Right atrium auricular region (tissue), 2 donors: ENCODE data around the gene PDRG1. TPM values are rescaled to one million over a fixed set of nuclear protein-coding genes. Genes with fewer than 3 reads are reported as not detected.
"Not testable (repeated sequence)": the region's sequence is repeated elsewhere in the genome, so short reads cannot be mapped to it uniquely, and the experiment has no call there.

ENCODE experiments used
- DNase-seq: peaks from one replicate; pipeline ENCODE4 v3.0.0-alpha.2; 2019; ENCODE audit warnings: low spot score
- H3K27ac ChIP-seq, 2 donors: fragments of 200-600 bp; sonication (generic); 1 replicate in 1 of 2; 2 replicates in 1 of 2; pipeline ENCODE4 v1.5.1; 2016 to 2019
- H3K27me3 ChIP-seq, 2 donors: fragments of 200-600 bp; sonication (generic); one replicate each; pipeline versions ENCODE4 v1.5.1 to v1.6.0; 2017 to 2019
- H3K36me3 ChIP-seq: fragments of 200-600 bp; sonication (generic); one replicate; pipeline ENCODE4 v1.5.1; 2016
- H3K4me1 ChIP-seq, 2 donors: fragments of 200-600 bp; sonication (generic); one replicate each; pipeline versions ENCODE4 v1.5.1 to v1.6.0; 2017 to 2019
- H3K4me3 ChIP-seq, 2 donors: fragments of 200-600 bp; sonication (generic); 1 replicate in 1 of 2; 2 replicates in 1 of 2; pipeline ENCODE4 v1.5.1; 2017 to 2019; ENCODE audit warnings: mild to moderate bottlenecking in 1 of 2, moderate library complexity in 1 of 2
- H3K9me3 ChIP-seq, 2 donors: fragments of 200-600 bp; sonication (generic); one replicate each; pipeline ENCODE4 v1.5.1; 2019
- CTCF ChIP-seq, 2 donors: fragments of 200-600 bp; sonication (generic); IDR thresholded peaks; one replicate each; pipeline ENCODE4 v1.5.1; 2019; ENCODE audit warnings: antibody characterized with exemption in 2 of 2
- total RNA-seq, 2 donors: library from RNA; depleted of rRNA; stranded (reverse); fragments of >200 nt; gene quantifications; one replicate each; pipeline ENCODE4 v1.1.0, GENCODE V29; 2016

Gene PDRG1
- total RNA-seq, 2 donors from 2014 or later, result 4.9 to 5.7 TPM

GRCh38 chr20:31934491-31934890, 17.4 kb downstream of the PDRG1 start:
- no peak for TF ChIP-seq CTCF (IDR thresholded peaks at IDR 0.05)
- Histone ChIP-seq H3K36me3 (no peaks in the 10 kb centered on the region), H3K4me3 (no peak overlapping the region), H3K27ac (no peak overlapping the region), H3K27me3 (no peaks in the 10 kb centered on the region), H3K4me1 (no peaks in the 10 kb centered on the region), H3K9me3 (no peaks in the 10 kb centered on the region)
- DNase-seq, result no peak

- H3K4me1 ChIP-seq, result no peaks in the 10 kb centered on the region
- TF ChIP-seq CTCF (IDR thresholded peaks at IDR 0.05), result no peak
- no peak overlapping the region for H3K4me3 ChIP-seq
- H3K27ac ChIP-seq, result no peak overlapping the region
- DNase-seq, result no peak
- no peaks in the 10 kb centered on the region for H3K36me3 ChIP-seq
- H3K9me3 ChIP-seq, result no peaks in the 10 kb centered on the region
- no peaks in the 10 kb centered on the region for H3K27me3 ChIP-seq
These were observed 18.1 kb downstream of the PDRG1 start for GRCh38 chr20:31933698-31934097.

- DNase-seq, result no peak
- Histone ChIP-seq H3K9me3 (no peaks in the 10 kb centered on the region), H3K4me3 (no peak overlapping the region), H3K4me1 (no peaks in the 10 kb centered on the region), H3K27ac (no peak overlapping the region), H3K27me3 (no peaks in the 10 kb centered on the region), H3K36me3 (no peaks in the 10 kb centered on the region)
- no peak for TF ChIP-seq CTCF (IDR thresholded peaks at IDR 0.05)
These were observed 21.1 kb downstream of the PDRG1 start for GRCh38 chr20:31930779-31931178.

- H3K27ac ChIP-seq, H3K4me3 ChIP-seq, DNase-seq, H3K9me3 ChIP-seq, H3K4me1 ChIP-seq, H3K36me3 ChIP-seq, H3K27me3 ChIP-seq: not testable (repeated sequence)
These were observed 22.2 kb downstream of the PDRG1 start for GRCh38 chr20:31929631-31930030.

DNA sequence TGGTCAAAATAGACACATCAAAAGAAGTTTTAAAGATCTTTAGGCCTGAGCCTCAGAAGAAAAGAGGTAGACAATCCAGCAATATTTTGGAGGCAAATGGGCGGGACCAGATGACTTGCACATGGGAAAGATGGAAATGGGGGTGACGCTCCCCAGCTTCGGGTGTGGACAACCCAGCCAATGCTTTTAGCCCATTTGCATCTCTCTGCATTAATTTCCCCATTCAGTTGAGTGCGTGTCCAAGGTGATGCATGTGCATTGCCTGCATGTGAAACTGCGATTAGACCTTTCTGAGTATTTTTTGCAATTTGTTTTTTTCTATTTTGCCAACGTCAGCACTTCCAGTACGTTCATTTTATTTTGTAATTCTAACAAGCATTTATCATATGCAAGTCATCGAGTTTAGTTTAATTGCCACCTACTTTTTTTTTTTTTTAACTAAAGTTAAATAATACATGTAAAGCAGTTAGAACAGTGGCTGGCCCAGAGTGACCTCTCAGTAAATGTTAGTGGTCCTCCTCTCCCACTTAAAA, 24.2 kb downstream of the PDRG1 start:
- no peak for DNase-seq
- H3K36me3 ChIP-seq, result no peaks in the 10 kb centered on the region
- no peaks in the 10 kb centered on the region for H3K9me3 ChIP-seq
- H3K4me1 ChIP-seq, result no peaks in the 10 kb centered on the region
- no peak overlapping the region for H3K4me3 ChIP-seq
- no peaks in the 10 kb centered on the region for H3K27me3 ChIP-seq
- no peak overlapping the region for H3K27ac ChIP-seq
- TF ChIP-seq CTCF (IDR thresholded peaks at IDR 0.05), result no peak

- no peak for DNase-seq
- H3K27me3 ChIP-seq, result no peaks in the 10 kb centered on the region
- no peak for TF ChIP-seq CTCF (IDR thresholded peaks at IDR 0.05)
- no peaks in the 10 kb centered on the region for H3K9me3 ChIP-seq
- no peak overlapping the region for H3K4me3 ChIP-seq
- H3K4me1 ChIP-seq, result no peaks in the 10 kb centered on the region
- no peaks in the 10 kb centered on the region for H3K36me3 ChIP-seq
- H3K27ac ChIP-seq, result no peak overlapping the region
These were observed 25.4 kb downstream of the PDRG1 start for GRCh38 chr20:31926493-31926892.
